ENCODE results near the gene RNF148.

The RNF148 gene

GRCh38 chr7:122679813-122680212, 22.9 kb downstream of the RNF148 start:
- H3K27ac ChIP-seq: peak overlapping the region; percentile 66
- TF ChIP-seq CTCF (conservative IDR thresholded peaks at IDR 0.05): no peak

- peak overlapping the region; percentile 66 for H3K27ac ChIP-seq
Measured at GRCh38 chr7:122679269-122679709, 23.4 kb downstream of the RNF148 start.

- TF ChIP-seq CTCF (conservative IDR thresholded peaks at IDR 0.05): no peak
Measured at GRCh38 chr7:122677149-122677548, 25.6 kb downstream of the RNF148 start.

GRCh38 chr7:122676466-122676865, 26.3 kb downstream of the RNF148 start:
- TF ChIP-seq CTCF (conservative IDR thresholded peaks at IDR 0.05): no peak
- H3K27ac ChIP-seq: no peak overlapping the region; the same call in 1 of the 2 replicates

More at GRCh38 chr7:122677149-122677548, 25.6 kb downstream of the RNF148 start:
- H3K27ac ChIP-seq: no peak overlapping the region; the same call in 1 of the 2 replicates

GRCh38 chr7:122675621-122676020, 27.1 kb downstream of the RNF148 start:
- peak overlapping the region; percentile 78 for H3K27ac ChIP-seq
- no peak for TF ChIP-seq CTCF (conservative IDR thresholded peaks at IDR 0.05)

GRCh38 chr7:122675011-122675410, 27.7 kb downstream of the RNF148 start:
- H3K27ac ChIP-seq: peak overlapping the region; percentile 78
- TF ChIP-seq CTCF (conservative IDR thresholded peaks at IDR 0.05): no peak

GRCh38 chr7:122674502-122674901, 28.2 kb downstream of the RNF148 start:
- peak overlapping the region; percentile 78 for H3K27ac ChIP-seq
- TF ChIP-seq CTCF (conservative IDR thresholded peaks at IDR 0.05): no peak

GRCh38 chr7:122673951-122674350, 28.8 kb downstream of the RNF148 start:
- peak overlapping the region; percentile 78 for H3K27ac ChIP-seq
- TF ChIP-seq CTCF (conservative IDR thresholded peaks at IDR 0.05): no peak

Data from VCaP (cell line).